Measurements from ENCODE around the gene GEMIN5.
"Not testable (repeated sequence)": the region's sequence is repeated elsewhere in the genome, so short reads cannot be mapped to it uniquely, and the experiment has no call there.

GEMIN5 gene

DNA sequence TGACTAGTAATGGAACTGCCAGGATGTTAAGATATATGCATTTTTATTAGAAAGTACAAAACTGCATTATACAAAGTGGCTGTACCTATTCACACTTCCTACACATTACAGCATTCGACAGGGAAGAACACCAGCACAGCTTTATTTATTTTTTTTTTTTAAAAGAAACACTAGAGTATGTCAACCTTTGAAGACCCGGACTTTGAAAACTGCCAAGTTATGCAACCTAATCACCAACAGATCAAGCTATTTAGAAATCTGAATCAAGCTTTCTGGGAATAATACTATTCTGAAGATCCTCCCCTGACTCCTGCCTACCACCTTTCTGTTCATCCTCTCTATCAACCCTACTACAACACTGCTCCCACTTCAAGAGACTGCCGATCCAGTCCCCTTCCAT lies 4.5 kb downstream of the GEMIN5 start:
- H3K4me3 ChIP-seq (ENCODE audit: control insufficient read depth in 1 of 7, extremely low read depth in 1 of 7, insufficient read depth in 4 of 7, low read depth in 2 of 7, low read length in 6 of 7) = no peak overlapping the region
- 100% methylated on average over 3 of the region's 3 CpGs for WGBS (ENCODE audit: insufficient coverage)
- H3K27me3 ChIP-seq (replicated peaks in 2 of 5; ENCODE audit: control insufficient read depth in 4 of 5, insufficient read depth in 5 of 5, low read length in 4 of 5) = no peaks in the 10 kb centered on the region
- DNase-seq = no peak
- H3K4me1 ChIP-seq (ENCODE audit: control extremely low read depth in 1 of 4, control insufficient read depth in 4 of 4, insufficient read depth in 4 of 4, low read length in 3 of 4) = peaks cover 7 to 17% (median 15%) of the 10 kb centered on the region in 4 experiments
- POLR2A ChIA-PET = no interaction called here
- H3K9me3 ChIP-seq (ENCODE audit: control extremely low read depth in 1 of 5, control insufficient read depth in 4 of 5, insufficient read depth in 2 of 5, low read depth in 1 of 5, low read length in 4 of 5) = no peaks in the 10 kb centered on the region
- H3K27ac ChIP-seq (ENCODE audit: insufficient read depth in 1 of 2, low read depth in 1 of 2, low read length in 2 of 2, poor library complexity in 1 of 2, severe bottlenecking in 2 of 2) = no peak overlapping the region
- CTCF ChIA-PET = interaction anchor here (0.6 kb wide), 1 partner anchor 69 kb away, joined by 4 read pairs; no protein-coding TSS in a partner anchor
- H3K36me3 ChIP-seq (ENCODE audit: control insufficient read depth in 4 of 4, insufficient read depth in 4 of 4, low read length in 3 of 4) = peaks cover 8 to 52% (median 29%) of the 10 kb centered on the region in 4 experiments

- peaks cover 10 to 79% (median 59%) of the 10 kb centered on the region in 4 experiments for H3K36me3 ChIP-seq (ENCODE audit: control insufficient read depth in 4 of 4, insufficient read depth in 4 of 4, low read length in 3 of 4)
- POLR2A ChIA-PET = no interaction called here
Observed at GRCh38 chr5:154923441-154924430, 14.3 kb downstream of the GEMIN5 start.

DNA sequence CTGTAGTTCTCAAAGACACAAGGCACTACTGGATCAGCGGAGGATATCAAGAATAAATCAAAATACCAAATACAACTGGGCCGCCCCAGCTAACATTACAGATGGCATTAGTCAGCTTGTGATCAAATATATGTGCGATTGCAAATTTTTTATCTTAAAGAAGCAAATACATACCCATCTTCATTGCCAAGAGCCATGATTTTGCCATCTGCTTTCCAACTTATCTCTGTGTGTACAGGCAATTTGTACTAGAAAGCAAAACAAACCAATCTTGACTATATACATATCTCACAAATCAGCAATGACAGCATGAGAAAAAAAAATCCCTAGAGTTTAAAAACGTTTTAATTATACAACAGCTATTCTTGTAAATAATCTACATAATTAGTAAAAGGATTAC lies 20.3 kb downstream of the GEMIN5 start:
- ChIA-PET CTCF (interaction anchor here (1.0 to 1.9 kb wide), 2 partner anchors 11 to 15 kb away, joined by 3 to 7 read pairs; no protein-coding TSS in a partner anchor), POLR2A (no interaction called here)
- Histone ChIP-seq H3K4me1 (ENCODE audit: control extremely low read depth in 1 of 4, control insufficient read depth in 4 of 4, insufficient read depth in 4 of 4, low read length in 3 of 4) (no peaks in the 10 kb centered on the region), H3K27ac (ENCODE audit: insufficient read depth in 1 of 2, low read depth in 1 of 2, low read length in 2 of 2, poor library complexity in 1 of 2, severe bottlenecking in 2 of 2) (no peak overlapping the region), H3K4me3 (ENCODE audit: control insufficient read depth in 1 of 7, extremely low read depth in 1 of 7, insufficient read depth in 4 of 7, low read depth in 2 of 7, low read length in 6 of 7) (no peak overlapping the region), H3K27me3 (replicated peaks in 2 of 5; ENCODE audit: control insufficient read depth in 4 of 5, insufficient read depth in 5 of 5, low read length in 4 of 5) (no peaks in the 10 kb centered on the region), H3K9me3 (ENCODE audit: control extremely low read depth in 1 of 5, control insufficient read depth in 4 of 5, insufficient read depth in 2 of 5, low read depth in 1 of 5, low read length in 4 of 5) (no peaks in the 10 kb centered on the region), H3K36me3 (ENCODE audit: control insufficient read depth in 4 of 4, insufficient read depth in 4 of 4, low read length in 3 of 4) (peaks cover 14 to 69% (median 46%) of the 10 kb centered on the region in 4 experiments)
- DNase-seq = no peak
- WGBS (ENCODE audit: insufficient coverage) = 100% methylated on average over 1 of the region's 4 CpGs

More at GRCh38 chr5:154923441-154924430, 14.3 kb downstream of the GEMIN5 start:
- Histone ChIP-seq H3K9me3 (ENCODE audit: control extremely low read depth in 1 of 5, control insufficient read depth in 4 of 5, insufficient read depth in 2 of 5, low read depth in 1 of 5, low read length in 4 of 5) (no peaks in the 10 kb centered on the region), H3K27ac (ENCODE audit: insufficient read depth in 1 of 2, low read depth in 1 of 2, low read length in 2 of 2, poor library complexity in 1 of 2, severe bottlenecking in 2 of 2) (no peak overlapping the region), H3K4me3 (ENCODE audit: control insufficient read depth in 1 of 7, extremely low read depth in 1 of 7, insufficient read depth in 4 of 7, low read depth in 2 of 7, low read length in 6 of 7) (no peak overlapping the region), H3K27me3 (replicated peaks in 2 of 5; ENCODE audit: control insufficient read depth in 4 of 5, insufficient read depth in 5 of 5, low read length in 4 of 5) (no peaks in the 10 kb centered on the region), H3K4me1 (ENCODE audit: control extremely low read depth in 1 of 4, control insufficient read depth in 4 of 4, insufficient read depth in 4 of 4, low read length in 3 of 4) (no peaks in the 10 kb centered on the region)
- 100% methylated on average over 1 of the region's 7 CpGs for WGBS (ENCODE audit: insufficient coverage)
- DNase-seq = no peak
- CTCF ChIA-PET = interaction anchor here (1.0 kb wide), 1 partner anchor 276 kb away, joined by 3 read pairs; no protein-coding TSS in a partner anchor

DNA sequence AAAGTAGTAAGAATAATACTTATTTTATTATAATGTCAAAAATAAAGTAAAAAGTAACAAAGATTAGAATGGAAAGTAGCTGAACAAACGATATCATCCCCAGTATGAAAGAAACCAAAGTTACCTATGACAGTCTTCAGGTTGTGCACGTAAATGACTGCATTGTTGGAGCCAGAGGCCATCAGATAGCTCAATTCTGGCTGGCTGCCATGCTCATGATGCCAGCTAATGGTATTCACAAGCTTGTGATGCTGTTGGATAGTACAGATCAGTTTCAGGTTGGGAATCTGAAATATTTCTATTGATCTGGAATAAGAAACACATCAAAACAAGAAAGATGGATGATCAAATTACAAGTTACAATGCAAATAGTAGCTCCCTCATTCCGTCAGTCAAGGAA lies 21.1 kb downstream of the GEMIN5 start:
- no peak for DNase-seq
- no peak overlapping the region for H3K4me3 ChIP-seq (ENCODE audit: control insufficient read depth in 1 of 7, extremely low read depth in 1 of 7, insufficient read depth in 4 of 7, low read depth in 2 of 7, low read length in 6 of 7)
- POLR2A ChIA-PET = no interaction called here
- 100% methylated on average over 1 of the region's 3 CpGs for WGBS (ENCODE audit: insufficient coverage)
- no peaks in the 10 kb centered on the region for H3K27me3 ChIP-seq (replicated peaks in 2 of 5; ENCODE audit: control insufficient read depth in 4 of 5, insufficient read depth in 5 of 5, low read length in 4 of 5)
- H3K4me1 ChIP-seq (ENCODE audit: control extremely low read depth in 1 of 4, control insufficient read depth in 4 of 4, insufficient read depth in 4 of 4, low read length in 3 of 4) = no peaks in the 10 kb centered on the region
- no peaks in the 10 kb centered on the region for H3K9me3 ChIP-seq (ENCODE audit: control extremely low read depth in 1 of 5, control insufficient read depth in 4 of 5, insufficient read depth in 2 of 5, low read depth in 1 of 5, low read length in 4 of 5)
- no peak overlapping the region for H3K27ac ChIP-seq (ENCODE audit: insufficient read depth in 1 of 2, low read depth in 1 of 2, low read length in 2 of 2, poor library complexity in 1 of 2, severe bottlenecking in 2 of 2)
- CTCF ChIA-PET = interaction anchor here (0.9 to 1.9 kb wide), 3 partner anchors 12 to 24 kb away, joined by 3 to 7 read pairs (median 3); no protein-coding TSS in a partner anchor
- peaks cover 20 to 75% (median 53%) of the 10 kb centered on the region in 4 experiments for H3K36me3 ChIP-seq (ENCODE audit: control insufficient read depth in 4 of 4, insufficient read depth in 4 of 4, low read length in 3 of 4)

DNA sequence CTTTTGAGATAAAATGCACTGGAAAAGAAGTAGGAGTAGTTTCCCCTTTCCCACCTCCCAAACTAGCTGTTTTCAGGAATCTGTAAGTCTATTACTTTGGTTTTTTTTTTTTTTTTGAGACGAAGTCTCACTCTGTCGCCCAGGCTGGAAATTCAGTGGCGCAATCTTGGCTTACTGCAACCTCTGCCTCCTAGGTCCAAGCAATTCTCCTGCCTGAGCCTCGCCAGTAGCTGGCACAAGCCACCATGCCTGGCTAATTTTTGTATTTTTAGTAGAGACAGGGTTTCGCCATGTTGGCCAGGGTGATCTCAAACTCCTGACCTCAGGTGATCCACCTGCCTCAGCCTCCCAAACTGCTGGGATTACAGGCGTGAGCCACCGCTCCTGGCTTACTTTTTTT lies 32.4 kb downstream of the GEMIN5 start:
- H3K27me3 ChIP-seq (replicated peaks in 2 of 5; ENCODE audit: control insufficient read depth in 4 of 5, insufficient read depth in 5 of 5, low read length in 4 of 5); DNase-seq; POLR2A ChIA-PET; H3K9me3 ChIP-seq (ENCODE audit: control extremely low read depth in 1 of 5, control insufficient read depth in 4 of 5, insufficient read depth in 2 of 5, low read depth in 1 of 5, low read length in 4 of 5); H3K27ac ChIP-seq (ENCODE audit: insufficient read depth in 1 of 2, low read depth in 1 of 2, low read length in 2 of 2, poor library complexity in 1 of 2, severe bottlenecking in 2 of 2); H3K4me1 ChIP-seq (ENCODE audit: control extremely low read depth in 1 of 4, control insufficient read depth in 4 of 4, insufficient read depth in 4 of 4, low read length in 3 of 4); H3K4me3 ChIP-seq (ENCODE audit: control insufficient read depth in 1 of 7, extremely low read depth in 1 of 7, insufficient read depth in 4 of 7, low read depth in 2 of 7, low read length in 6 of 7): not testable (repeated sequence)
- CTCF ChIA-PET = interaction anchor here (0.8 kb wide), 1 partner anchor 9 kb away, joined by 4 read pairs; no protein-coding TSS in a partner anchor
- WGBS (ENCODE audit: insufficient coverage) = 100% methylated on average over 3 of the region's 7 CpGs
- H3K36me3 ChIP-seq (ENCODE audit: control insufficient read depth in 4 of 4, insufficient read depth in 4 of 4, low read length in 3 of 4) = peaks cover 14 to 83% (median 58%) of the 10 kb centered on the region in 4 experiments

GRCh38 chr5:154901913-154902312 lies 36.1 kb downstream of the GEMIN5 start:
- ChIA-PET CTCF (interaction anchor here (1.2 to 1.4 kb wide), 2 partner anchors 14 to 252 kb away, joined by 3 read pairs; no protein-coding TSS in a partner anchor), POLR2A (no interaction called here)
- DNase-seq = no peak
- H3K36me3 ChIP-seq (ENCODE audit: control insufficient read depth in 4 of 4, insufficient read depth in 4 of 4, low read length in 3 of 4) = peaks cover 14 to 90% (median 63%) of the 10 kb centered on the region in 4 experiments
- no peak overlapping the region for H3K27ac ChIP-seq (ENCODE audit: insufficient read depth in 1 of 2, low read depth in 1 of 2, low read length in 2 of 2, poor library complexity in 1 of 2, severe bottlenecking in 2 of 2)
- 97% methylated on average over 4 of the region's 6 CpGs for WGBS (ENCODE audit: insufficient coverage)
- no peak overlapping the region for H3K4me3 ChIP-seq (ENCODE audit: control insufficient read depth in 1 of 7, extremely low read depth in 1 of 7, insufficient read depth in 4 of 7, low read depth in 2 of 7, low read length in 6 of 7)
- H3K9me3 ChIP-seq (ENCODE audit: control extremely low read depth in 1 of 5, control insufficient read depth in 4 of 5, insufficient read depth in 2 of 5, low read depth in 1 of 5, low read length in 4 of 5) = no peaks in the 10 kb centered on the region
- no peaks in the 10 kb centered on the region for H3K4me1 ChIP-seq (ENCODE audit: control extremely low read depth in 1 of 4, control insufficient read depth in 4 of 4, insufficient read depth in 4 of 4, low read length in 3 of 4)
- H3K27me3 ChIP-seq (replicated peaks in 2 of 5; ENCODE audit: control insufficient read depth in 4 of 5, insufficient read depth in 5 of 5, low read length in 4 of 5) = no peaks in the 10 kb centered on the region

GRCh38 chr5:154901276-154901675 lies 36.7 kb downstream of the GEMIN5 start:
- 100% methylated on average over 1 of the region's 2 CpGs for WGBS (ENCODE audit: insufficient coverage)
- CTCF ChIA-PET = interaction anchor here (0.7 to 1.2 kb wide), 3 partner anchors 11 to 19 kb away, joined by 3 read pairs; no protein-coding TSS in a partner anchor
- H3K4me1 ChIP-seq (ENCODE audit: control extremely low read depth in 1 of 4, control insufficient read depth in 4 of 4, insufficient read depth in 4 of 4, low read length in 3 of 4) = no peaks in the 10 kb centered on the region
- no peak overlapping the region for H3K4me3 ChIP-seq (ENCODE audit: control insufficient read depth in 1 of 7, extremely low read depth in 1 of 7, insufficient read depth in 4 of 7, low read depth in 2 of 7, low read length in 6 of 7)
- no peaks in the 10 kb centered on the region for H3K9me3 ChIP-seq (ENCODE audit: control extremely low read depth in 1 of 5, control insufficient read depth in 4 of 5, insufficient read depth in 2 of 5, low read depth in 1 of 5, low read length in 4 of 5)
- peaks cover 10 to 91% (median 63%) of the 10 kb centered on the region in 4 experiments for H3K36me3 ChIP-seq (ENCODE audit: control insufficient read depth in 4 of 4, insufficient read depth in 4 of 4, low read length in 3 of 4)
- no peak for DNase-seq
- H3K27ac ChIP-seq (ENCODE audit: insufficient read depth in 1 of 2, low read depth in 1 of 2, low read length in 2 of 2, poor library complexity in 1 of 2, severe bottlenecking in 2 of 2) = no peak overlapping the region
- H3K27me3 ChIP-seq (replicated peaks in 2 of 5; ENCODE audit: control insufficient read depth in 4 of 5, insufficient read depth in 5 of 5, low read length in 4 of 5) = no peaks in the 10 kb centered on the region
- POLR2A ChIA-PET = no interaction called here

All from common myeloid progenitor, CD34-positive (primary cell).